Activated CD8-positive, alpha-beta memory T cell treated with anti-CD3 and anti-CD28 coated beads, Interleukin-2, amount 50 U/mL, for 24 hours (primary cell): ENCODE measurements around the gene KLHL29.
A peak's percentile ranks its signal among the peaks of the same experiment; 100 is the strongest.
"Not testable (repeated sequence)": the region's sequence is repeated elsewhere in the genome, so short reads cannot be mapped to it uniquely, and the experiment has no call there.

Experiments
- DNase-seq: peaks from one replicate; pipeline ENCODE4 v3.0.0-alpha.2; 2020; ENCODE audit errors: extremely low read depth

The KLHL29 gene

GRCh38 chr2:23384551-23385343 lies at the start of gene KLHL29:
KLHL29 (plus strand) TSS chr2:23385179; CDS start chr2:23562197, 177,018 bp downstream.
- DNase-seq = peak; percentile 20

GRCh38 chr2:23335550-23335949 lies 49.4 kb upstream of the KLHL29 start:
- DNase-seq = no peak

DNA sequence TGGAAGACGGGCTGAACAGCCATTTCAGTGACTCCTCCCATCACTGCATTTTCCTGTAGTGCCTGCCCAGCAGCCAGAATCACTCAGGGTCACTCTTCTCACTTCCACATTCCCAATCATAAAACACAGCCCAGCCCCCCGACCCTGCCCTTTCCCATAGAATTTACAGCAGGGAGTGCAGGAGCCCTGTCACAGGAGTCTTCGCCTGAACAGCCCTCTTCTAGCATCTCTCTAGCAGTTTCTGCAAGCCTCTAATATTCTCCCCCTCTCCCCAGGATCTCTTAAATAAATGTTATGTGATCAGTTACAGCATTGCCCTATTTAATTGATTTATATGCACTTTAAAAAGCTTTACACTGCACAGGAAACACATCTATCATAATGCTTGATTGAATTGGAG lies 42.9 kb upstream of the KLHL29 start:
- DNase-seq = no peak

DNA sequence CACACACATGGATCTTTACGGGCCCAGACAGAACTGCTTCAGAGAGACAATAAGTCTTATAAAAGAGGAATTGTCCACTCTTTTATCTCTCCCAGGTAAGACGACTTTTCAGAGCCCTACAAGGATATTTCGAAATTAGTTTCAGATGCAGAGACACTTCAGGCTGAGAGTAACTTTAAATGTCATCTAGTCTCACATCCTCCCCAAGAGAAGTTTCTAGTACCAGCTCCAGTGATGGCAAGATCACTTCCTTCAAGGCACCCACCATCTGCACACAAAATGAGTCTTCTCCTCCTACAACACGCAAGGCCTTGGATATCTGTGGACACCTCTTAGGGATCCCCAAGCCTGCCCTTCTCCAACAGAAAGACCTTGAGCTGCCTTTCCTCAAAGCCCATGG lies 39.0 kb upstream of the KLHL29 start:
- no peak for DNase-seq

GRCh38 chr2:23346781-23347180 lies 38.2 kb upstream of the KLHL29 start:
- DNase-seq = no peak

- no peak for DNase-seq
Measured at GRCh38 chr2:23347471-23348092, 37.4 kb upstream of the KLHL29 start.

- DNase-seq = not testable (repeated sequence)
Measured at GRCh38 chr2:23348093-23348481, 36.9 kb upstream of the KLHL29 start.

DNA sequence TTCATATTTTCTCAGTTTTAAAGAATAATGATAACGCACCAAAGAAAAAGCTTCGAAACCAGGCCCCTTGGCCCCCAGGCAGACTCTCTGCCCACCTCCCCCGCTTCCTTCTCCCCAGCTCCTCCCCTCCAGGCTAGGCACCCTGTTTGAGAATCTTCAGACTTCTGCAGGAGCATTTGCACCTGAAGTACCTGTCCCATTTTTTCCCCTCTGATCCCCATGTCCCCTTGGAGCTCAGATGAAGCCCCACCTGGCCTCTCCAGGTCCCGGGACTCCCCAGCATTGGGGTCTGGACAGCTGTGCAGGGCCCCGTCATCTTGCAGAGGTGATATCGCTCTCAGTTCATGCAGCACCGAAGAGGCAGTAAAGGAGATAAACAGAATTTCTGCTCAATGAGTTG lies 35.5 kb upstream of the KLHL29 start:
- no peak for DNase-seq

GRCh38 chr2:23350041-23350791 lies 34.8 kb upstream of the KLHL29 start:
- DNase-seq = no peak

GRCh38 chr2:23350792-23351355 lies 34.1 kb upstream of the KLHL29 start:
- DNase-seq = no peak

- DNase-seq = peak; percentile 3
Measured at GRCh38 chr2:23351388-23352141, 33.4 kb upstream of the KLHL29 start.

GRCh38 chr2:23354554-23354953 lies 30.4 kb upstream of the KLHL29 start:
- DNase-seq = no peak

- no peak for DNase-seq
Measured at GRCh38 chr2:23355001-23355400, 30.0 kb upstream of the KLHL29 start.

DNA sequence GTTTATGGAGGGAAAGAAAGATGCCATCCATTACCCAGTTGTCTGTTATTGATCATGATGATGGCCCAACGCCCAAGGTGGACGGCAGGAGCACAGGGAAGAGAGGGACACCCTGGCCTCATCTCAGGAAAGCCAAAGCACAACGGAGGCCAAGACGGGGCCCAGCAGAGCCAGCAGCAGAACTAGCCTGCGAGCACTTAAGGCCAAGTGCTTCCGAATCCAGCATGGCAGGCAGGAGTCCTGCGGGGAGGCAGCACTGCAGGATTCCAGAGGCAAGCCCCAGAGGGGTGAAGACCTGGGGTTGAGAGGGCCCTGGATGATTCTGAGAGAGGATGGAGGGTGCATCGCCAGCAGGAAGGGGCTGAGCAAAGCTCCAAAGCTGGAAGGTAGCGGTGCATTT lies 28.3 kb upstream of the KLHL29 start:
- no peak for DNase-seq

DNA sequence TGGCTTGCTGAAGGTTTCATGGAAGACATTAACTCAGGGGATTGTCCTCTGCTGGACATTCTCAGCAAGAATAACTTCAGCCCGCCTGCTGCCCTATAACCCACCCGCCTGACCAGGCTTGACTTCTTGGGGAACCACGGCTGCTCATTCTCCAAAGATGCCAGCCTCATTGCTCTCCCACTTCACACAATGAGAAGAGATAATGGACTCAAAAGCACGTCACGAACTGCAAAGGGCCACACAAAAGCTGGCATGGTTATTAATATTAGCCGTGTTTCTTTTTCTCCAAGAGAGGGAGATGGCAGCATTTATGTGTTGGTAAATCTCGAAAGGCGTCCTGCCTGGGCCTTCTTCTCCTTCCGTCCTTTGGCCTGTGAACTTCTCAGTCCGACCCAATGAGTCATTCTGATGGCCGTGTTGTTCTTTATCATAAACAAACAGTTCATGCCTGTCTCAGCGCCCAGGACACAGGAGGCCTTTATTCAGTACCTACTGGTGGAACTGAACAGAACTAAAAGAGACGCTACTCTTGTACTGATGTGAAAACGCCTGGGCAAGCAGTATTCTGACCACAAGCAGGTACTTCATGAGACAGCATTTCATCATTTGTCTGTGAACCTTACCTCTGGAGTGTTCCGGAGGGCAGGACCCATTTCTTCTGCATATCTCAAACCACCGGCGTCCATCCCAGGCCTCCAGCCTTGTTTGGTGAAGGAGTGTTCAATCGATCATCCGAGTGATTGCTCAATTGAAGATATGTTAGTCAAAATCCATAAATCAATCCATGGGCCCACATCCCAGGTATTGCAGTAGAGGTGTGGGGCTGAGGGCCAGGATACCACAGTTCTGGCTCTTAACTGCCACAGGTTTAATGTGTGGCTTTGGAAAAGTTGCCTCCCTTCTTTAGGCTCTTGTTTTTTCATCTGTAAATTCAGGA lies 25.1 kb upstream of the KLHL29 start:
- DNase-seq = no peak

- no peak for DNase-seq
Measured at GRCh38 chr2:23360571-23361125, 24.3 kb upstream of the KLHL29 start.

GRCh38 chr2:23361152-23361551 lies 23.8 kb upstream of the KLHL29 start:
- no peak for DNase-seq

GRCh38 chr2:23363268-23363667 lies 21.7 kb upstream of the KLHL29 start:
- no peak for DNase-seq

DNA sequence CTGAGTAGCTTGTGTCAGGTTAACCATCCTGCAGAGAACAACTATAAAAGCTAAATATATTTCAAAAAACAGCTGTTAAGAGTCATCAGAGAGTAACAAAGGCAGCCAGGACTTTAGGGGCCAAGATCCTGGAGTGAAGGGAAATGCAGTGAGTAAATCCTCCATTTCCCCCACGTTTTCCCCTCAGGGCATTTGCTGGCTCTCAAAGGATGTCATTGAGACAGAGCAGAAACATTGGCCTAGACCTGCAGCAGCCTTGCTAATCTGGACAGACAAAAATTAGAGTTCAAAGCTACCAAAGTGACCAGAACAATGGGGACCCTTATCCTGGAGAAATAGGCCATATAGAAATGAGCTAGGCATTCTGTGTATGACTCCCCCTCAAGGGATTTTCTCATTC lies 21.1 kb upstream of the KLHL29 start:
- DNase-seq = no peak

- no peak for DNase-seq
Measured at GRCh38 chr2:23366720-23367119, 18.3 kb upstream of the KLHL29 start.
